Fibroblast of lung (primary cell): ENCODE results near the gene TJP3. TPM values are rescaled to one million over a fixed set of nuclear protein-coding genes. Genes with fewer than 3 reads are reported as not detected.

Source experiments
- DNase-seq, 2 donors: peaks; one replicate each; pipeline versions ENCODE4 v3.0.0 to v3.0.0-alpha.2; 2010; ENCODE audit warnings: low read depth in 2 of 2
- H2AFZ ChIP-seq: 2 replicates; pipeline ENCODE4 v1.5.1; 2012; ENCODE audit warnings: low read length, control low read depth, inconsistent platforms
- H3K27ac ChIP-seq: 2 replicates; pipeline ENCODE4 v1.5.1; 2011; ENCODE audit warnings: low read length, control low read depth; ENCODE audit not compliant: insufficient read depth
- H3K27me3 ChIP-seq: 2 replicates; pipeline ENCODE4 v1.5.1; 2011; ENCODE audit warnings: mild to moderate bottlenecking, low read length; ENCODE audit not compliant: control insufficient read depth, insufficient read depth
- H3K36me3 ChIP-seq: 2 replicates; pipeline ENCODE4 v1.5.1; 2011; ENCODE audit warnings: low read length; ENCODE audit not compliant: control insufficient read depth, insufficient read depth
- H3K4me1 ChIP-seq: 2 replicates; pipeline ENCODE4 v1.5.1; 2011; ENCODE audit warnings: low read length; ENCODE audit not compliant: control insufficient read depth, insufficient read depth; ENCODE audit errors: extremely low read depth
- H3K4me2 ChIP-seq: 2 replicates; pipeline ENCODE4 v1.5.1; 2011; ENCODE audit warnings: low read length, control low read depth; ENCODE audit not compliant: insufficient read depth; ENCODE audit errors: extremely low read depth
- H3K4me3 ChIP-seq, 4 experiments: fragments of 200-600 bp in 1 of 4; sonication (generic) in 1 of 4; replicated peaks in 1 of 4; 2 replicates each; pipeline ENCODE4 v1.5.1; 2011 to 2016; ENCODE audit warnings: low read length in 4 of 4, low read depth in 3 of 4, mild to moderate bottlenecking in 3 of 4, control low read depth in 2 of 4, inconsistent platforms in 1 of 4, mixed read lengths in 1 of 4; ENCODE audit not compliant: insufficient read depth in 1 of 4; ENCODE audit errors: control extremely low read depth in 1 of 4
- H3K79me2 ChIP-seq: 2 replicates; pipeline ENCODE4 v1.5.1; 2012; ENCODE audit warnings: mild to moderate bottlenecking, low read length, inconsistent platforms; ENCODE audit not compliant: control insufficient read depth, insufficient read depth
- H3K9ac ChIP-seq: 2 replicates; pipeline ENCODE4 v1.5.1; 2011; ENCODE audit warnings: mild to moderate bottlenecking, low read length, control low read depth; ENCODE audit not compliant: insufficient read depth
- H3K9me3 ChIP-seq: 2 replicates; pipeline ENCODE4 v1.5.1; 2012; ENCODE audit warnings: low read depth, low read length; ENCODE audit not compliant: control insufficient read depth, insufficient read depth
- H4K20me1 ChIP-seq: 2 replicates; pipeline ENCODE4 v1.5.1; 2011; ENCODE audit warnings: low read length; ENCODE audit not compliant: control insufficient read depth, insufficient read depth; ENCODE audit errors: extremely low read depth
- EZH2 ChIP-seq: IDR thresholded peaks from 2 replicates; pipeline ENCODE4 v1.5.1; 2012; ENCODE audit warnings: low read length, control low read depth, mild to moderate bottlenecking; ENCODE audit errors: missing control alignments
- polyA plus RNA-seq, 2 donors: library from polyadenylated mRNA; depleted of rRNA in 1 of 2; stranded (reverse) in 1 of 2; unstranded in 1 of 2; fragments of >200 nt; gene quantifications; 2 replicates each; pipeline ENCODE4 v1.2.1, GENCODE V29; 2011 to 2012; ENCODE audit warnings: missing spikeins in 1 of 2
- total RNA-seq: library from RNA; depleted of rRNA; stranded (reverse); fragments of >200 nt; gene quantifications from 2 replicates; pipeline ENCODE4 v1.2.1, GENCODE V29; 2014
- TF ChIP-seq, protein P1 (sequence below), 2 donors: IDR thresholded peaks in 1 of 2; conservative IDR thresholded peaks in 1 of 2; 1 replicate in 1 of 2; 2 replicates in 1 of 2; pipeline ENCODE4 v1.5.1; 2011 to 2012; ENCODE audit warnings: low read length in 2 of 2, control low read depth in 1 of 2, inconsistent platforms in 1 of 2, low read depth in 1 of 2, mild to moderate bottlenecking in 1 of 2

TJP3 gene
- total and polyA plus RNA-seq, 2 donors (not counting 1 experiment from before 2014, with no cell fraction given): not detected

DNA sequence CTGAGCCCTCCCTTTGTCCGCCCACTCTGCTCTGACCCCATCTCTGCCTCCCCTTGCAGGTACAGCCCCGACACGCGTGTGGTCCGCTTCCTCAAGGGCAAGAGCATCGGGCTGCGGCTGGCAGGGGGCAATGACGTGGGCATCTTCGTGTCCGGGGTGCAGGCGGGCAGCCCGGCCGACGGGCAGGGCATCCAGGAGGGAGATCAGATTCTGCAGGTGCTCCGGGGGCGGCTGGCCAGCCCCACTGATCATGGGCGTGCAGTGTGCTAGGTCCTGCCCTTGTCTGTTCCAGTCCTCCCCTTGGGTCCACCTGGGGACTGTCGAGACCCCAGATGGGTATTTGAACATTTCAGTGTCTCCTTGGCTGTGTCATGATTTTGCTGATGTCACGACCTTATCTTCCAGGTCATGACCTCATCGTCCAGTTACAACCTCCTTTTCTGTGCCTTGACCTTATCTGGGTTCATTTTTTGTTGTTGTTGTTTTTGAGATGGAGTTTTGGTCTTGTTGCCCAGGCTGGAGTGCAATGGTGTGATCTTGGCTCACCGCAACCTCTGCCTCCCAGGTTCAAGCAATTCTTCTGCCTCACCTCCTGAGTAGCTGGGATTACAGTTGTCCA is 28.0 kb downstream of the TJP3 start:
- no peaks in the 10 kb centered on the region for H3K79me2 ChIP-seq
- H3K4me2 ChIP-seq: no peak overlapping the region
- H3K36me3 ChIP-seq: no peaks in the 10 kb centered on the region
- TF ChIP-seq, protein P1, sequence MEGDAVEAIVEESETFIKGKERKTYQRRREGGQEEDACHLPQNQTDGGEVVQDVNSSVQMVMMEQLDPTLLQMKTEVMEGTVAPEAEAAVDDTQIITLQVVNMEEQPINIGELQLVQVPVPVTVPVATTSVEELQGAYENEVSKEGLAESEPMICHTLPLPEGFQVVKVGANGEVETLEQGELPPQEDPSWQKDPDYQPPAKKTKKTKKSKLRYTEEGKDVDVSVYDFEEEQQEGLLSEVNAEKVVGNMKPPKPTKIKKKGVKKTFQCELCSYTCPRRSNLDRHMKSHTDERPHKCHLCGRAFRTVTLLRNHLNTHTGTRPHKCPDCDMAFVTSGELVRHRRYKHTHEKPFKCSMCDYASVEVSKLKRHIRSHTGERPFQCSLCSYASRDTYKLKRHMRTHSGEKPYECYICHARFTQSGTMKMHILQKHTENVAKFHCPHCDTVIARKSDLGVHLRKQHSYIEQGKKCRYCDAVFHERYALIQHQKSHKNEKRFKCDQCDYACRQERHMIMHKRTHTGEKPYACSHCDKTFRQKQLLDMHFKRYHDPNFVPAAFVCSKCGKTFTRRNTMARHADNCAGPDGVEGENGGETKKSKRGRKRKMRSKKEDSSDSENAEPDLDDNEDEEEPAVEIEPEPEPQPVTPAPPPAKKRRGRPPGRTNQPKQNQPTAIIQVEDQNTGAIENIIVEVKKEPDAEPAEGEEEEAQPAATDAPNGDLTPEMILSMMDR (conservative IDR thresholded peaks at IDR 0.05 in 1 of 2, IDR thresholded peaks at IDR 0.05 in 1 of 2; ENCODE audit: low read depth in 1 of 2, low read length in 2 of 2): no peak
- TF ChIP-seq EZH2: no peak
- H3K27ac ChIP-seq: no peak overlapping the region
- no peaks in the 10 kb centered on the region for H4K20me1 ChIP-seq
- H3K4me1 ChIP-seq: no peaks in the 10 kb centered on the region
- no peak overlapping the region for H3K9ac ChIP-seq
- no peaks in the 10 kb centered on the region for H3K27me3 ChIP-seq
- DNase-seq: no peak
- H2AFZ ChIP-seq: no peak overlapping the region
- no peaks in the 10 kb centered on the region for H3K9me3 ChIP-seq
- no peak overlapping the region for H3K4me3 ChIP-seq

DNA sequence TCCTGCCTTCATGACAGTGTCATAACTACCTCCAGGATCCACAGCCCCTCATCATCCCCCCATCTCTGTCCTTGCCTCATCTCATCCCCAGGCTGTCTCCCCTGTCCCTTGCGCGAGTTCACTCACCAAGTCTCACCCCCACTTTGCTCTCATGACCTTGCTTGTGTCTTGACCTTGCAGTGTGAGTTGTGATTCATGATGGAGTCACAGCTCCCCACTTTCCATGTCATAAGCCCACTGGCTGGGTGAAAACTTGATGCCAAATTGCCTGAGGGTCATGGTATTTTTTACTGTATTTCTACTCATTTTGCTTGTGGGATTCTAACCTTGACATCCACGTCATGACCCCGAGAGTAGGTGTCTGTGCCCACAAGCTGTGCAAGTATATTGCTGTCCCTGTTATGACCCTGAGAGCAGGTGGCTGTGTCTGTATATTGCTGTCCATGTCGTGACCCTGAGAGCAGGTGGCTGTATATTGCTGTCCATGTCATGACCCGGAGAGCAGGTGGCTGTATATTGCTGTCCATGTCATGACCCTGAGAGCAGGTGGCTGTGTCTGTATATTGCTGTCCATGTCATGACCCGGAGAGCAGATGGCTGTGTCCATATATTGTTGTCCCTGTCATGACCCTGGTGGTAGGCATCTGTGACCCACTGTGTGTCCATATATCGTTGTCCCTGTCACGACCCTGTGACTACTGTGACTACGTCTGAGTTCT is 29.5 kb downstream of the TJP3 start:
- Histone ChIP-seq H3K9me3 (no peaks in the 10 kb centered on the region), H3K4me3 (no peak overlapping the region), H3K36me3 (no peaks in the 10 kb centered on the region), H3K27me3 (no peaks in the 10 kb centered on the region), H4K20me1 (no peaks in the 10 kb centered on the region), H3K9ac (no peak overlapping the region), H3K4me2 (no peak overlapping the region), H3K79me2 (no peaks in the 10 kb centered on the region), H2AFZ (no peak overlapping the region), H3K4me1 (no peaks in the 10 kb centered on the region), H3K27ac (no peak overlapping the region)
- TF ChIP-seq, protein P1 (conservative IDR thresholded peaks at IDR 0.05 in 1 of 2, IDR thresholded peaks at IDR 0.05 in 1 of 2; ENCODE audit: low read depth in 1 of 2, low read length in 2 of 2): no peak
- no peak for TF ChIP-seq EZH2
- peak in 1 of 2 donors; percentile 8 for DNase-seq

DNA sequence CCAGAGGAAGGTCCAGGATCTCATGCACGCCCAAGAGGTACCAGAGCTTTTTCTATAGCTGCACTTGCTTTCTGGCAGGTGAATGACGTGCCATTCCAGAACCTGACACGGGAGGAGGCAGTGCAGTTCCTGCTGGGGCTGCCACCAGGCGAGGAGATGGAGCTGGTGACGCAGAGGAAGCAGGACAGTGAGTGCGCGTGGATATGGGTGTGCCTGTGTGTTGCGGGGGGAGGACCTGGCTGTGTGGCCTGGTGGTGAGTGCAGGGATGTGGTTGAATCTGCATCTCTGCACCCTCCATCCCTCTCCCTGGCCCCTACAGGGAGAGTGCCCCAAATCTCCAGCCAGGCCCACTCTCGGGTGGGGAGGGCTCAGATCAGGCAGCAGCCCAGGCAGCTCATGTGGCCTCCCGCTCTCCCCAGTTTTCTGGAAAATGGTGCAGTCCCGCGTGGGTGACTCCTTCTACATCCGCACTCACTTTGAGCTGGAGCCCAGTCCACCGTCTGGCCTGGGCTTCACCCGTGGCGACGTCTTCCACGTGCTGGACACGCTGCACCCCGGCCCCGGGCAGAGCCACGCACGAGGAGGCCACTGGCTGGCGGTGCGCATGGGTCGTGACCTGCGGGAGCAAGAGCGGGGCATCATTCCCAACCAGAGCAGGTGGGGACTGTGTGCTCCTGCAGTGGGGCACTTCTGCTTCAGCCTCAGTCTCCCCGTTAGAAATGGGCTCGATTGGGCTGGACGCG is 30.5 kb downstream of the TJP3 start:
- H4K20me1 ChIP-seq: no peaks in the 10 kb centered on the region
- no peak overlapping the region for H3K9ac ChIP-seq
- H3K27ac ChIP-seq: no peak overlapping the region
- no peaks in the 10 kb centered on the region for H3K36me3 ChIP-seq
- no peak overlapping the region for H3K4me2 ChIP-seq
- no peak overlapping the region for H3K4me3 ChIP-seq
- DNase-seq: no peak
- no peaks in the 10 kb centered on the region for H3K79me2 ChIP-seq
- no peak for TF ChIP-seq EZH2
- TF ChIP-seq, protein P1 (conservative IDR thresholded peaks at IDR 0.05 in 1 of 2, IDR thresholded peaks at IDR 0.05 in 1 of 2; ENCODE audit: low read depth in 1 of 2, low read length in 2 of 2): no peak
- H3K27me3 ChIP-seq: no peaks in the 10 kb centered on the region
- no peaks in the 10 kb centered on the region for H3K4me1 ChIP-seq
- no peaks in the 10 kb centered on the region for H3K9me3 ChIP-seq
- no peak overlapping the region for H2AFZ ChIP-seq
